GM10266 (cell line): ENCODE data around the gene GRAMD2A.
"Not testable (repeated sequence)": the region's sequence is repeated elsewhere in the genome, so short reads cannot be mapped to it uniquely, and the experiment has no call there.

Experiments
- DNase-seq: peaks from one replicate; pipeline ENCODE4 v3.0.0; 2012; ENCODE audit errors: extremely low spot score
- TF ChIP-seq, protein P1 (sequence below): IDR thresholded peaks from 2 replicates; pipeline ENCODE4 v1.5.1; 2012; ENCODE audit warnings: mild to moderate bottlenecking, low read depth; ENCODE audit not compliant: control insufficient read depth, insufficient read depth; ENCODE audit errors: missing control alignments

Gene GRAMD2A

DNA sequence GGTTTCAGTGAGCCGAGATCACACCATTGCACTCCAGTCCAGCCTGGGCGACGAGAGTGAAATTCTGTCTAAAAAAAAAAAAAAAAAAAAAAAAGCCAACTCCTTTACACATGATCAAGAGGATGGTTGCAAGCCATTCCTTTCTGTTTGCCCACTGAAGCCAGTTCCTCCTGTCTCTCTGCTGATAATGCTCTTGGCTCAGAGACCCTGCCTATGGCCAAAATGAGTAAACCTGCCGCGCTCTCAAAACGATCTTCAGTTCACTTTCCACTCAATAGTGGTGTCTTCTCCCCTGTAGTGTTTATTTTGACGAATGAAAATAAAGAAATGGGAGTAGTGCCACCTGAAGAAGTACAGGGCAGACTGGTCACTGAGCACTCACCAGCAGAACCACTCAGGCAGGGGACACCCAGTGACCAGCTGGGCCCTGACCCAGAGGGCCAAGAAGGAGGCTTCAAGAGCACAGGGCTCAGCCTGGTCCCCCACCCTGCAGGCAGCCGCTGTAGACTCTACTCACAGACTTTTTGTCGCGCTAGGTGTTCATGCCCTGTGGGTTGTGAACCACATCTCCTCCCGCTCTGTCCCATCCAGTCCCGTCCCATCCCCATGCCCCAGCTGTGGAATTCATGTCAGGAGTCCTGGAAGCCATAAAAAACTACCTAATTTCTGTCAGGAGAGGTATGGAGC lies 23.6 kb downstream of the GRAMD2A start:
- DNase-seq: no peak
- TF ChIP-seq, protein P1, sequence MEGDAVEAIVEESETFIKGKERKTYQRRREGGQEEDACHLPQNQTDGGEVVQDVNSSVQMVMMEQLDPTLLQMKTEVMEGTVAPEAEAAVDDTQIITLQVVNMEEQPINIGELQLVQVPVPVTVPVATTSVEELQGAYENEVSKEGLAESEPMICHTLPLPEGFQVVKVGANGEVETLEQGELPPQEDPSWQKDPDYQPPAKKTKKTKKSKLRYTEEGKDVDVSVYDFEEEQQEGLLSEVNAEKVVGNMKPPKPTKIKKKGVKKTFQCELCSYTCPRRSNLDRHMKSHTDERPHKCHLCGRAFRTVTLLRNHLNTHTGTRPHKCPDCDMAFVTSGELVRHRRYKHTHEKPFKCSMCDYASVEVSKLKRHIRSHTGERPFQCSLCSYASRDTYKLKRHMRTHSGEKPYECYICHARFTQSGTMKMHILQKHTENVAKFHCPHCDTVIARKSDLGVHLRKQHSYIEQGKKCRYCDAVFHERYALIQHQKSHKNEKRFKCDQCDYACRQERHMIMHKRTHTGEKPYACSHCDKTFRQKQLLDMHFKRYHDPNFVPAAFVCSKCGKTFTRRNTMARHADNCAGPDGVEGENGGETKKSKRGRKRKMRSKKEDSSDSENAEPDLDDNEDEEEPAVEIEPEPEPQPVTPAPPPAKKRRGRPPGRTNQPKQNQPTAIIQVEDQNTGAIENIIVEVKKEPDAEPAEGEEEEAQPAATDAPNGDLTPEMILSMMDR: no peak

DNA sequence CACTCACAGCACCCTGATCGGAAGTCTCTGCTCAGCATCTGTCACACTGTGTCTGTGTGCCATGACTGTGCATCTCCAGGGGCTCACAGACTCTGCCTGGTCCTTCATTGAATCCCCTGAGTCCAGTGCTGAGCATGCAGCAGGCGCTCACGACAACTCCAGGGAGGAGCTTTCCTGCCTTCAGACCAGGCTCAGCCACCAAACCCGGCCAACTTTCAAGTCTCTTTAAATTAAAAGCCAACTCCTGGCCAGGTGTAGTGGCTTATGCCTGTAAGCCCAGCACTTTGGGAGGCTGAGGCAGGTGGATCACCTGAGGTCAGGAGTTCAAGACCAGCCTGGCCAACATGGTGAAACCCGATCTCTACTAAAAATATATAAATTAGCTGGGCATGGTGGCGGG lies 24.2 kb downstream of the GRAMD2A start:
- DNase-seq: no peak
- TF ChIP-seq, protein P1: no peak

- TF ChIP-seq, protein P1: no peak
- no peak for DNase-seq
Observed at GRCh38 chr15:72172796-72173195, 24.8 kb downstream of the GRAMD2A start.

DNA sequence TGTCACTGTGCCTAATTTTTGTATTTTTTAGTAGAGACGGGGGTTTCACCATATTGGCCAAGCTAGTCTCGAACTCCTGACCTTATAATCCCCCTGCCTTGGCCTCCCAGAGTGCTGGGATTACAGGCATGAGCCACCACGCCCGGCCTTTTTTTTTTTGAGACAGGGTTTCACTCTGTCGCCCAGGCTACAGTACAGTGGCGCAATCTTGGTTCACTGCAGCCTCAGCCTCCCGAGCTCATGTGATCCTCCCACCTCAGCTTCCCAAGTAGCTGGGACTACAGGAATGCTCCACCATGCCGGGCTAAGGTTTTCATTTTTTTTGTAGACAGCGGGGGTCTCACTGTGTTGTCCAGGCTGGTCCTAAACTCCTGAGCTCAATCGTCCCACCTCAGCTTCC lies 25.6 kb downstream of the GRAMD2A start:
- DNase-seq: not testable (repeated sequence)

DNA sequence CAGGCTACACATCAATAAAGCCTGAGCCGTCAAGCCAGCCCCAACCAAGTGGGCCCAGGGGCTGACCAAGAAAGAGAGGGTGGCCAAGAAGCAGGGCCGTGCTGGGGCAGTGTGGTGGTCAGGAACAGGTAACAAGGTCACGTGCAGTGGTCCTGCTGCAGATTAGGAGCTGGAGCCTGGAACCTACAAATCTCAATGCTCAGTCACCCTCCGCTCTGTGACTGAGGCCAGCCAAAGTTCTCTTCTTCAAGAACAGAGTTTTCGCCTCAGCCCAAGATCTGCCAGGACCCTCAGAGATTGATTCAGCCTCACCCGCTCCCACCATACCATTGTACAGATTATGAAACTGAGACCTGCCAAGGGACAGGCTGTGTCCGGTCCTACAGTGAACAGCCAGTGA lies 26.9 kb downstream of the GRAMD2A start:
- TF ChIP-seq, protein P1: no peak
- DNase-seq: no peak

DNA sequence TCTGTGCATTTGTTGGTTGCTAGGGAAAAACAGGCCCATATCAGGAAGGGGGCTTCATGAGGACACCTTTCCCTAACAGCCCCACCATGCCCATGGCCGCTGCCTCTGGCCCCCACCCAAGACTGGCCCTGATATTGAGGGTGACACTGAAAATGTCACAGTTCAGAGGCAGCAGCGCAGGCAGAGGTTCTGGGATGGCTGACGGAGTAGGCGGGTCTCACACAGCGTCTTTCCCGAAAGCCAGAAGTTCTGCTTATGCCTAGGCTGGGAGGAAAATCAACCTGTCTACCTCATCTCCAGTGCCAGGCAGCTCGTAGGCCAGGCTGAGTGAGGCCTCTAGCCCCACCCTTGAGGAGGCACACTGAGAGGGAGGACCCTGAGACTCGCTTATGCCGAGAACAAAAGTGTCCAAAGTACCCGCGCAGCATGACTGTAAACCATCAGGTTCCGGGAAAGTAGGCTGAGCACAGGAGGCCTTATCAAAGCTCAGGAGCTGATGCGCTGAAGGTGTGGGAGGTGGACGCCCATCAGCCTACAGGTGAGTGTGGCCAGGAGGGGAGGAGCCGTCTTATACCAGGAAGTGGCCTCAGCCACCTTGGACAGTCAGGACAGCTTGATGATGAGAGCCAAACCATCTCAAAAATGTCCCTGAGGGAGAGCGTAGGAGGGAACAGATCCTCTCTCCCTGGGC lies 27.5 kb downstream of the GRAMD2A start:
- DNase-seq: no peak
- TF ChIP-seq, protein P1: no peak

DNA sequence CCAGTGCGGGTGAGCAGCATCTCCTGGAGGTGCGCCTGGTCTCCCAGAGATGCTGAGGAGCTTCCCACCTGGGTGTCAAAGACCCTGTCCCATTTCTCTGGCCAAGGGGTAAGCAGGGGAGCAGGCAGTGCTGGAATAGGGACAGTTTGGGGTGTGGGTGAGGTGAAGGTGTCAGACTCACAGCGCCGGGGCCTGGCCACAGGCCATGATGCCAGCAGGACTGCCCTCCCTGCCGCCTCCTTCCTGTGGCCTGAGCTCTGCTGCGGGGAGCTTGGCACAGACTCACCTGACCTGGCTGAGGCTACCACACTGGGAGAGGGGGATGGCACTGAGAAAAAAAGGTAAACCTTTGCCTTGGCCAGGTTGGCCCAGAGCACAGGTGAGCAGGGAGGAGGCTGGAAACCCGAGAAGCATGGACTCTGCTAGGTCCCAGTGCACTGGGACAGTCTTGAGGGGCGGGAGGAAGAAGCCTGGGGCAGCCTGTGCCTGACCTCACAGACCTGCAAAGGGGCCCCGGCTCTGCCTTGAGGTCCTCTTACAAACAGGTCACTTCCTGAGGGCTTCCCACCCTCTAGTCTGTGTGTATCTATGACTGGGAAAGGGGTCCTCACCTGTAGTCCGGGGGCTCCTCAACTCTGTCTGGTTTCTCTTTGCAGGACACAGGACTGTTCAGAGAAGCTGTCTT lies 28.2 kb downstream of the GRAMD2A start:
- TF ChIP-seq, protein P1: no peak
- DNase-seq: no peak

GRCh38 chr15:72168808-72169190 lies 28.8 kb downstream of the GRAMD2A start:
- DNase-seq: no peak
- TF ChIP-seq, protein P1: no peak
